OCI-LY7 (cell line): ENCODE measurements around the gene PBLD.

ENCODE experiments used
- EZH2phosphoT487 ChIP-seq: fragments of 200-600 bp; sonication (generic); IDR thresholded peaks from 2 replicates; pipeline ENCODE4 v1.6.1; 2018; ENCODE audit warnings: low read depth, borderline replicate concordance, mild to moderate bottlenecking, mixed run types, antibody characterized with exemption, low read length, moderate library complexity, mixed read lengths
- TF ChIP-seq, protein P1 (sequence below): fragments of 200-600 bp; sonication (generic); conservative IDR thresholded peaks from 2 replicates; pipeline ENCODE4 v1.5.1; 2014; ENCODE audit warnings: mild to moderate bottlenecking, antibody characterized with exemption, low read length, moderate library complexity, mixed read lengths

DNA sequence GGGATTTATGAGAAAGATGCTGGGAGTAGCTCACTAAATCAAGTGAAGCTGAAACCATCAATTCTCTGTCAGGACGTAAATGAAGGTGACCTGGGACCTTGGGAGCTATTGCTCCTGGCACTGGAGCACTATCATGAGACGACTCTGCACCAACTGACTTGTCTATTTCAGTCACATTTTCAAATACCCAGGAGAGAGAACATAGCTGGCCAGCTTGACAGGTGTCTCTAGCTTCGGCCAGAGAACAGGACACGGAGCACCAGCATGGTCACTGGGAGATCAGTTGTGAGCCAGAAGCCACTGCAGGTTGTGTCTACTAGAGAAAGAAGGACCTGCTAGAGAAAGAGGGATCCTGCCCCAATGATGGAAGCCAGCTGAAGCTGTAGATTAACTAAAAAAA is 83.4 kb downstream of the PBLD start:
- TF ChIP-seq, protein P1, sequence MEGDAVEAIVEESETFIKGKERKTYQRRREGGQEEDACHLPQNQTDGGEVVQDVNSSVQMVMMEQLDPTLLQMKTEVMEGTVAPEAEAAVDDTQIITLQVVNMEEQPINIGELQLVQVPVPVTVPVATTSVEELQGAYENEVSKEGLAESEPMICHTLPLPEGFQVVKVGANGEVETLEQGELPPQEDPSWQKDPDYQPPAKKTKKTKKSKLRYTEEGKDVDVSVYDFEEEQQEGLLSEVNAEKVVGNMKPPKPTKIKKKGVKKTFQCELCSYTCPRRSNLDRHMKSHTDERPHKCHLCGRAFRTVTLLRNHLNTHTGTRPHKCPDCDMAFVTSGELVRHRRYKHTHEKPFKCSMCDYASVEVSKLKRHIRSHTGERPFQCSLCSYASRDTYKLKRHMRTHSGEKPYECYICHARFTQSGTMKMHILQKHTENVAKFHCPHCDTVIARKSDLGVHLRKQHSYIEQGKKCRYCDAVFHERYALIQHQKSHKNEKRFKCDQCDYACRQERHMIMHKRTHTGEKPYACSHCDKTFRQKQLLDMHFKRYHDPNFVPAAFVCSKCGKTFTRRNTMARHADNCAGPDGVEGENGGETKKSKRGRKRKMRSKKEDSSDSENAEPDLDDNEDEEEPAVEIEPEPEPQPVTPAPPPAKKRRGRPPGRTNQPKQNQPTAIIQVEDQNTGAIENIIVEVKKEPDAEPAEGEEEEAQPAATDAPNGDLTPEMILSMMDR: no peak
- no peak for TF ChIP-seq EZH2phosphoT487
